Measurements from ENCODE around the gene UNG. TPM values are rescaled to one million over a fixed set of nuclear protein-coding genes. Genes with fewer than 3 reads are reported as not detected.

UNG gene
- total and polyA plus RNA-seq, 9 of the 15 experiments (the other 6 are each of a cell fraction or from before 2014, with no cell fraction given): 8.4 to 59.8 (median 41.0) TPM

DNA sequence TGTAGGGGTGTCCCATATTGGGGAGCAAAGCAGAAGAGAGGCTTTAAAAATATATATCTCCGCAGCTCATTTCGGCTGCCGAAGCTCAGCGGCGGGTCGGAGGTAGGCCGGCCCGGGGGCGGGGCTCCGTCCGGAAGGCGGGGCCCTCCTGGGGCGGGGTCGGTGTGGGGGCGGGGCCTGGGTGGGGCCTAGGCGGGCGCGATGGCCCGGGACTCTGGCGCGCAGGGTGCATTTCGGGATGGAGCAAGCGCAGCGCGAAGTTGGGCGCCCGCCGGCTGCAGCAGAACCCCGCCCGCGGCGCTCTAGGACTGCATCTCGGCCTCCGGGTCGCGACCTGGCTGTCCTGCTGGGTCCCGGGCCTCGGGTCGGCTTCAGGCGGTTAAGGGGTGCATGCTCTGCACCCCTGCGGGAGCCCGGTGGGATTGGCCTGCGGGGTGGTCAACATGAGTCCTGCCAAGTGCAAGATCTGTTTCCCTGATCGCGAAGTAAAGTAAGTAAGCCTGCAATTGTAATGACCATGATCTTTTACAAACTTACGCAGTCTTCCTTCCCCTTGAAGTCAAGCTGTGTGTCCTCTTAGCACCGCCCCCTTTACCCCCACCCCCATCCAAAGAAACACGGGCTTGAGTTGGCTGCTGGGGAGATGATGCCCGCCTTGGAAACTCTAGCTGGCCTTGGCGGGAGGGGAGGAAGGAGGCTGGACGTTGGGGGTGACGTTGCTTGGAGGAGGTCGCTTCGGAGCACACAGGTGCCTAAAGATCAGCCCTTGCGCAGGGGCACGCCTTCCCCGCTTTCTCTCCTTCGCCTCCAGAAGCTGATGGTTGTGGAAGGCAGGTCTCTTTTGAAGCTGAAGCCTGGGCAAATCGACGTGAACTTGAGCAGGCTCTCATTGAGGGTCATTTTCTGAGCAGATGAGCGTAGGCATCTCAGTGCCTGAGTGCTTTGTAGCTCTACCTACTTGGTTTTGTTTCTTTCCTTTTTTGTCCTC is 57.3 kb downstream of the UNG start:
- H3K4me1 ChIP-seq (replicated peaks in 1 of 2; ENCODE audit: control insufficient read depth in 2 of 2, insufficient read depth in 2 of 2, low read length in 2 of 2): peaks cover 8 to 16% of the 10 kb centered on the region in 2 experiments; a peak in 4 of 5 replicates
- POLR2A ChIA-PET: interaction anchor here (0.5 to 1.6 kb wide), 5 partner anchors 12 to 239 kb away, joined by 3 to 4 read pairs (median 4); no protein-coding TSS in a partner anchor
- intact Hi-C loops (cut with micrococcal nuclease) (no loop called here), in situ Hi-C loops (cut with MboI) (no loop called here)
- no peaks in the 10 kb centered on the region for H3K9me3 ChIP-seq (replicated peaks; ENCODE audit: control insufficient read depth, insufficient read depth, low read depth, low read length)
- peak overlapping the region; percentile 95 for H2AFZ ChIP-seq (ENCODE audit: low read depth, low read length)
- H3K36me3 ChIP-seq (ENCODE audit: control insufficient read depth, insufficient read depth, low read length): no peaks in the 10 kb centered on the region
- peak; percentile 99 for ATAC-seq
- DNase-seq (ENCODE audit: extremely low read depth in 1 of 4, low spot score in 3 of 4): peak; percentile 77 to 99 (median 98)
- H3K4me2 ChIP-seq (ENCODE audit: insufficient read depth, low read length): peak overlapping the region; percentile 85
- WGBS (ENCODE audit: insufficient coverage, low coverage, missing lambda C conversion rate): under 1% methylated on average over 37 of the region's 61 CpGs
- H3K27ac ChIP-seq (ENCODE audit: extremely low read depth, low read depth, low read length): no peak overlapping the region; the same call in 2 of the 3 replicates
- TSS peak; percentile 31 for BruUV-seq (replicated peaks)
- H3K79me2 ChIP-seq (ENCODE audit: control insufficient read depth, insufficient read depth, low read length): no peaks in the 10 kb centered on the region
- peak overlapping the region; percentile 40 for H3K4me3 ChIP-seq
- FAIRE-seq: no peak
- H3K9me1 ChIP-seq (ENCODE audit: control insufficient read depth, insufficient read depth, low read length): no peaks in the 10 kb centered on the region
- H4K20me1 ChIP-seq (replicated peaks; ENCODE audit: control insufficient read depth, insufficient read depth, low read length): no peaks in the 10 kb centered on the region
- CTCF ChIA-PET (ENCODE audit: low intra/inter-chr PET ratio): no interaction called here
- peaks cover 12 to 33% of the 10 kb centered on the region in 2 experiments; a peak in 4 of 5 replicates for H3K27me3 ChIP-seq (ENCODE audit: control insufficient read depth in 2 of 2, insufficient read depth in 2 of 2, low read length in 2 of 2)
- H3K9ac ChIP-seq (ENCODE audit: insufficient read depth in 1 of 2, low read depth in 2 of 2, low read length in 2 of 2): peak overlapping the region; percentile 32 to 90
- TF ChIP-seq, protein P1, sequence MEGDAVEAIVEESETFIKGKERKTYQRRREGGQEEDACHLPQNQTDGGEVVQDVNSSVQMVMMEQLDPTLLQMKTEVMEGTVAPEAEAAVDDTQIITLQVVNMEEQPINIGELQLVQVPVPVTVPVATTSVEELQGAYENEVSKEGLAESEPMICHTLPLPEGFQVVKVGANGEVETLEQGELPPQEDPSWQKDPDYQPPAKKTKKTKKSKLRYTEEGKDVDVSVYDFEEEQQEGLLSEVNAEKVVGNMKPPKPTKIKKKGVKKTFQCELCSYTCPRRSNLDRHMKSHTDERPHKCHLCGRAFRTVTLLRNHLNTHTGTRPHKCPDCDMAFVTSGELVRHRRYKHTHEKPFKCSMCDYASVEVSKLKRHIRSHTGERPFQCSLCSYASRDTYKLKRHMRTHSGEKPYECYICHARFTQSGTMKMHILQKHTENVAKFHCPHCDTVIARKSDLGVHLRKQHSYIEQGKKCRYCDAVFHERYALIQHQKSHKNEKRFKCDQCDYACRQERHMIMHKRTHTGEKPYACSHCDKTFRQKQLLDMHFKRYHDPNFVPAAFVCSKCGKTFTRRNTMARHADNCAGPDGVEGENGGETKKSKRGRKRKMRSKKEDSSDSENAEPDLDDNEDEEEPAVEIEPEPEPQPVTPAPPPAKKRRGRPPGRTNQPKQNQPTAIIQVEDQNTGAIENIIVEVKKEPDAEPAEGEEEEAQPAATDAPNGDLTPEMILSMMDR (IDR thresholded peaks at IDR 0.05 in 2 of 3, conservative IDR thresholded peaks at IDR 0.05 in 1 of 3; ENCODE audit: insufficient read depth in 2 of 3, low read depth in 1 of 3, low read length in 3 of 3): 0 out of 6 replicates have a peak, but pooled peaks of 1 of the 3 experiments have one; percentile 9
- peak; percentile 60; the same call in 1 of the 2 replicates for TF ChIP-seq RB1 (IDR thresholded peaks at IDR 0.05; ENCODE audit: low read depth)
- no peak for TF ChIP-seq RFX5 (IDR thresholded peaks at IDR 0.05; ENCODE audit: low read depth, low read length)
- TF ChIP-seq, protein P2, sequence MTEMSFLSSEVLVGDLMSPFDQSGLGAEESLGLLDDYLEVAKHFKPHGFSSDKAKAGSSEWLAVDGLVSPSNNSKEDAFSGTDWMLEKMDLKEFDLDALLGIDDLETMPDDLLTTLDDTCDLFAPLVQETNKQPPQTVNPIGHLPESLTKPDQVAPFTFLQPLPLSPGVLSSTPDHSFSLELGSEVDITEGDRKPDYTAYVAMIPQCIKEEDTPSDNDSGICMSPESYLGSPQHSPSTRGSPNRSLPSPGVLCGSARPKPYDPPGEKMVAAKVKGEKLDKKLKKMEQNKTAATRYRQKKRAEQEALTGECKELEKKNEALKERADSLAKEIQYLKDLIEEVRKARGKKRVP (CRISPR knock-in tag; IDR thresholded peaks at IDR 0.05): no peak
- TF ChIP-seq MCM5 (IDR thresholded peaks at IDR 0.05; ENCODE audit: low read depth): no peak
- no peak for TF ChIP-seq ZNF184 (CRISPR knock-in tag; IDR thresholded peaks at IDR 0.05)
- TF ChIP-seq POLR2G (IDR thresholded peaks at IDR 0.05; ENCODE audit: low read depth, low read length): peak; percentile 58
- no peak for TF ChIP-seq MTA2 (IDR thresholded peaks at IDR 0.05; ENCODE audit: low read depth)
- 0 out of 4 replicates have a peak, but pooled peaks of 1 of the 2 experiments have one; percentile 22 for TF ChIP-seq NONO (IDR thresholded peaks at IDR 0.05; ENCODE audit: low read depth in 2 of 2, low read length in 1 of 2)
- peak; percentile 47 to 55; a peak in 1 of 4 replicates for TF ChIP-seq MAZ (CRISPR knock-in tag; conservative IDR thresholded peaks at IDR 0.05 in 1 of 2, IDR thresholded peaks at IDR 0.05 in 1 of 2)
- TF ChIP-seq, protein P3, sequence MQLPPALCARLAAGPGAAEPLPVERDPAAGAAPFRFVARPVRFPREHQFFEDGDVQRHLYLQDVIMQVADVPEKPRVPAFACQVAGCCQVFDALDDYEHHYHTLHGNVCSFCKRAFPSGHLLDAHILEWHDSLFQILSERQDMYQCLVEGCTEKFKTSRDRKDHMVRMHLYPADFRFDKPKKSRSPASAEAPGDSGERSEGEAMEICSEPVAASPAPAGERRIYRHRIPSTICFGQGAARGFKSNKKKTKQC (CRISPR knock-in tag; IDR thresholded peaks at IDR 0.05): no peak
- no peak for TF ChIP-seq NR2C2 (CRISPR knock-in tag; IDR thresholded peaks at IDR 0.05)
- 0 out of 2 replicates have a peak, but pooled peaks have one; percentile 46 for TF ChIP-seq NR2C2 (tag; IDR thresholded peaks at IDR 0.05)
- TF ChIP-seq JUNB (CRISPR knock-in tag; conservative IDR thresholded peaks at IDR 0.05): no peak
- TF ChIP-seq, protein P4, sequence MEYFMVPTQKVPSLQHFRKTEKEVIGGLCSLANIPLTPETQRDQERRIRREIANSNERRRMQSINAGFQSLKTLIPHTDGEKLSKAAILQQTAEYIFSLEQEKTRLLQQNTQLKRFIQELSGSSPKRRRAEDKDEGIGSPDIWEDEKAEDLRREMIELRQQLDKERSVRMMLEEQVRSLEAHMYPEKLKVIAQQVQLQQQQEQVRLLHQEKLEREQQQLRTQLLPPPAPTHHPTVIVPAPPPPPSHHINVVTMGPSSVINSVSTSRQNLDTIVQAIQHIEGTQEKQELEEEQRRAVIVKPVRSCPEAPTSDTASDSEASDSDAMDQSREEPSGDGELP (CRISPR knock-in tag; IDR thresholded peaks at IDR 0.05; ENCODE audit: borderline replicate concordance): 0 out of 2 replicates have a peak, but pooled peaks have one; percentile 24
- no peak for TF ChIP-seq ZNF232 (CRISPR knock-in tag; IDR thresholded peaks at IDR 0.05)

Measured in K562 (cell line).